Measurements from ENCODE around the gene RBM45.

Gene RBM45

GRCh38 chr2:178157574-178157973 is 45.3 kb downstream of the RBM45 start:
- no peak for DNase-seq

DNA sequence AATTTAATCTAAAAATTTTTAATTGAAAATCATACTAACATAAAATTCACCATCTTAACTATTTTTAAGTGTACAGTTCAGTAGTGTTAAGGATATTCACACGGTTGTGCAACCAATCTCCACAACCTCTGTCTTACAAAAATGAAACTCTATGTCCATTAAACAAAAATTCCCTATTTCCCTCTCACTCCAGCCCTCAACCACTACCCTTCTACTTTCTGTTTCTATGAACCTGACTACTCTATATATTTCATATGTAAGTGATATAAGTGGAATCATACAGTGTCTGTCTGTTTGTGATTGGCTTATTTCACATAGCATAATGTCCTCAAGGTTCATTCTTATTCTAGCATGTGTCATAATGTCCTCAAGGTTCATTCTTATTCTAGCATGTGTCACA is 47.7 kb downstream of the RBM45 start:
- DNase-seq: no peak

DNA sequence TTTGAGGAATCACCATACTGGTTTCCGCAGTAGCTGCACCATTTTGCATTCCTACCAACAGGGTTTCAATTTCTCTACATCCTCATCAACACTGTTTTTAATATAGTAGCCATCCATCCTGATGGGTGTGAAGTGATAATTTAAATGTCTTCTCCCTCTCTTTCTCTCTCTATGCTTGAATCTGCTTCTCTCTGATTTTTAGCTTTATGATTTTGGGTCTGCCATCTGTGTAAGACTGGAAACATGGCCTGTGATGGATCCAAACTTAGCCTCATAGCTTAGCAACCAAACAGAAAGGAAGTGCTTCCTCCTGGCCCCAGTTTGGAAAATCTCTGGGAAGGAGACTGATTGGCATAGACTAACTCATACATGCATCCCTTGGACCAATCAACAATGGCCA is 48.4 kb downstream of the RBM45 start:
- DNase-seq: no peak

DNA sequence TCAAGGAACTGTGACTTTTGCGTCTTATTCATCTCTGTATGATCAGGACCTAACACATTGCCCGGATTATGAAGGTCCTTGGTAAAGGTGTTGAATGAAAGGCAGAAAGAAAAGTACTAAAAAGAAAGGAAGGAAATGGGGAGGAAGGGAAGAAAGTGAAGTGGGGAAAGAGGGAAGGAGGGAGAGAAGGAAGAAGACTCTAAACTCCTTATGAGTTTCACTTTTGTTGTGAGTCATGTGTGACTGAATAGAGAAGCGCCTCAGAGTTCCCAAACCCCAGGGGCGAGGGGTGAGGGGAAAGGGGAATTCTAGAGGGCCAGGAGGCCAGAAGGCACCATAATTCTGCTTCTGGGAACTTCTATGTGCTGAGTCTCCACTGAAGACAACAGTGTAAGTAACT is 51.2 kb downstream of the RBM45 start:
- no peak for DNase-seq

DNA sequence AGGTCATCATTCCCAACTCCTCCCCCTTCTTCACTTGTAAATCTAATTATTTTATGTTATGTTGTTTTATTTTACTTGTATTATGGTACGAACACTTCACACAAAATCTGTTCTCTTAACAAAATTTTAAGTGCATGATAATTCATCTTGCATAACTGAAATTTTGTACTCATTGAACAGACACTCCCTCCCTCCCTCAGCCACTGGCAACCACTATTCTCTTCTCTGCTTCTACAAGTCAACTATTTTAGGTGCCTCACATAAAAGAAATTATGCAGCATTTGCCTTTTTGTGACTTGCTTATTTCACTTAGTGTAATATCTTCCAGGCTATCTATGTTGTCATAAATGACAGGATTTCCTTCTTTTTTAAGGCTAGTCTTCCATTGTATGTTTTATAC is 51.7 kb downstream of the RBM45 start:
- DNase-seq: no peak

GRCh38 chr2:178173657-178174056 is 61.4 kb downstream of the RBM45 start:
- no peak for DNase-seq

- DNase-seq: no peak
Measured at GRCh38 chr2:178177066-178177679, 64.9 kb downstream of the RBM45 start.
